Cardiac fibroblast (primary cell): ENCODE results near the gene IL1RAPL2.

Source experiments
- DNase-seq, 2 donors: peaks; one replicate each; pipeline versions ENCODE4 v3.0.0 to v3.0.0-alpha.2; 2010; ENCODE audit warnings: low read depth in 2 of 2
- H3K4me3 ChIP-seq, 2 donors: replicated peaks in 1 of 2; 1 replicate in 1 of 2; 2 replicates in 1 of 2; pipeline ENCODE4 v1.5.1; 2011; ENCODE audit warnings: low read depth in 2 of 2, low read length in 2 of 2, mild to moderate bottlenecking in 2 of 2, moderate library complexity in 1 of 2
- TF ChIP-seq, protein P1 (sequence below): IDR thresholded peaks from one replicate; pipeline ENCODE4 v1.5.1; 2011; ENCODE audit warnings: low read depth, mild to moderate bottlenecking, low read length, inconsistent platforms

Gene IL1RAPL2

DNA sequence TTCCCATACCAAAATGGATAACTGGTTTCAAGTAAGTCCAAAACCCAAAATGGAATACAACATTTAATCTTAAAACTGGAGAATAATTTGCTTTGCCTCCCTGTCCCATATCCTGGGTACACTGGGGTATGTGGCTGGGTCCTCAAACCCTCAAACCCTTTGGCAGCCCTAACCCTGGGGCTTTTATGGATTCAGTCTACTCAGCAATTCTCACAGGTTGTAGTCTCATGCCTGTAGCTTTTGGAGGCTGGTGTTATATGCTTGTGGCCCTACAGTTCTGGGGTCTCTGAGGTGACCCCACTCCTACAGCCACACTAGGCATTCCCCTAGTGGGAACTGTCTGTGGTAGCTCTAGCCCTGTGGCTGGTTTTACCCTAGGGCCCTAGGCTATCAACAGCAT lies 1145.8 kb downstream of the IL1RAPL2 start:
- no peak for DNase-seq
- TF ChIP-seq, protein P1, sequence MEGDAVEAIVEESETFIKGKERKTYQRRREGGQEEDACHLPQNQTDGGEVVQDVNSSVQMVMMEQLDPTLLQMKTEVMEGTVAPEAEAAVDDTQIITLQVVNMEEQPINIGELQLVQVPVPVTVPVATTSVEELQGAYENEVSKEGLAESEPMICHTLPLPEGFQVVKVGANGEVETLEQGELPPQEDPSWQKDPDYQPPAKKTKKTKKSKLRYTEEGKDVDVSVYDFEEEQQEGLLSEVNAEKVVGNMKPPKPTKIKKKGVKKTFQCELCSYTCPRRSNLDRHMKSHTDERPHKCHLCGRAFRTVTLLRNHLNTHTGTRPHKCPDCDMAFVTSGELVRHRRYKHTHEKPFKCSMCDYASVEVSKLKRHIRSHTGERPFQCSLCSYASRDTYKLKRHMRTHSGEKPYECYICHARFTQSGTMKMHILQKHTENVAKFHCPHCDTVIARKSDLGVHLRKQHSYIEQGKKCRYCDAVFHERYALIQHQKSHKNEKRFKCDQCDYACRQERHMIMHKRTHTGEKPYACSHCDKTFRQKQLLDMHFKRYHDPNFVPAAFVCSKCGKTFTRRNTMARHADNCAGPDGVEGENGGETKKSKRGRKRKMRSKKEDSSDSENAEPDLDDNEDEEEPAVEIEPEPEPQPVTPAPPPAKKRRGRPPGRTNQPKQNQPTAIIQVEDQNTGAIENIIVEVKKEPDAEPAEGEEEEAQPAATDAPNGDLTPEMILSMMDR: no peak
- H3K4me3 ChIP-seq: no peak overlapping the region

DNA sequence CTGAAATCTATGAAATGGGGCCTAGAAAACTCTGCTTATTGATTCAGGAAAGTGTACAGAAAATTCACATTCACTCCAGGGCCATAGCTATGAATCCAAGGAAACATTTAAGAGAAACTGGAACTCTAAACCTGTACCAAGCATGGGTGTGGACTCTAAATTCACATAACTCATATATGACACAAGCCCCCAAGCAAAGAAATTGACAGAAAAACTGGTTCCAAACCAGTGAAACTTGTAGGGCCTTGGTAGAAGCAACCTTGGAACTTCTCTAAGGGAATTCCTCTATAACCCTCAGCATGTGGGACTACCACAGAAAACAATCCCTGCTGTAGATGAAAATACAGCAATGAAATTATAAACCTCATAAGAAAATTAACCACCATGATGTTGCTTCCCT lies 1149.7 kb downstream of the IL1RAPL2 start:
- H3K4me3 ChIP-seq: no peak overlapping the region
- DNase-seq: no peak
- TF ChIP-seq, protein P1: no peak

GRCh38 chrX:105723966-105724735 lies 1158.2 kb downstream of the IL1RAPL2 start:
- no peak for DNase-seq
- TF ChIP-seq, protein P1: no peak
- no peak overlapping the region for H3K4me3 ChIP-seq

- no peak overlapping the region for H3K4me3 ChIP-seq
- DNase-seq: no peak
- TF ChIP-seq, protein P1: no peak
These were observed 1159.2 kb downstream of the IL1RAPL2 start for GRCh38 chrX:105725228-105725627.

DNA sequence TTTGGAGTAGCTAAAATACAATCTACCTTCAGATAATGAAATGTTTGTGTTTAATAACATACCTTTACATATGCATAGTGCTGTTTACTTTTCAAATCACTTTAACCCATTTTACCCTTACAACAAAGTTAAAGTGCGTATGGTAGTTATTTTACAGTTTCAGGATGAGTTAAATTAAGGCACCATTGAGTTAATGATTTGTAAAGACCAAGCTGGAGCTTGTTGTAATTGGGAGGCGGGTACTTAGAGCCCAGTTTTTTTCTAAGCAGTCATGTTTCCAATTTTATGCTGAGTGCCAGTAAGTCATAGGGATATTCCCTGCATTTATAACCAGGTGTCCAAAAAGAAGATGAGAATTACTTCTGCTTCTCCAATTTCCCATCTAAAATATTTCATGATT lies 1172.2 kb downstream of the IL1RAPL2 start:
- no peak overlapping the region for H3K4me3 ChIP-seq
- DNase-seq: no peak
- TF ChIP-seq, protein P1: no peak

DNA sequence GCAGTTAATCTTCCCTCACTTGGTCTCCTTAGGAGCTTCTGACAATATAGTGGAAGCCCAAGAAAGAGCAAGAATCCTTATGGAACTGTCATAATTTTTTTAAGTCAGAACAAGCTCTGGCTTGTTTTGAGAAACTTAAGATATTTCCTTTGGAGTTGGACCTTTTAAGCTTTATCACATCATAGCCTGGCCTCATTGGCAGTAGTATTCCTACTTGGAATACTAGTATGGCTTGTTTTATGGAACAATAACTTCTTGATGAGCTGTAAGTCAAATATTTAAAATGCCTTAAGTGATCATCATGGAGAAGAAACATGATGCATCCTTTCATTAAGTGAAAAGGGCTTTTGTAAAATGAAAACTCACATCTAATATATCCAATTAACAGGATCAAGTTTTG lies 1178.3 kb downstream of the IL1RAPL2 start:
- TF ChIP-seq, protein P1: no peak
- DNase-seq: no peak

DNA sequence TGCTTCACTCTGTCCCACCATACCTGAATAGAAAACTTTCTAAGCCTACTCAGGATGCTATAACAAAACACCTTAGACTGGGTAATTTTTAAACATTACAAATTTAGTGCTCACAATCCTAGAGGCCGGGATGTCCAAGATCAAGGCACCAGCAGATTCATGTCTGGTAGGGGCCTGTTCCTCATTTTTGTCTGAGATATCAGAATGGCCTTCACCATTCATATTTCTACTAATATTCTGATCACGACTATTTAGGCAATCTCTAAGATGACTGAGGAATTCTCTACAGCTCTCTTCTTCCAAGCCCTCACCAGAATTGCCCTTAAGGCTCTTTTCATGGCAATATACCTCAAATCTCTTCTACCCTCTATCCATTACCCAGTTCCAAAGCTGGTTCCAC lies 1178.9 kb downstream of the IL1RAPL2 start:
- no peak for DNase-seq
- H3K4me3 ChIP-seq: no peak overlapping the region
- TF ChIP-seq, protein P1: no peak

More for the DNA sequence above, 1178.3 kb downstream of the IL1RAPL2 start:
- H3K4me3 ChIP-seq: no peak overlapping the region
